GM19467 (cell line): Measurements from ENCODE around the gene SEPTIN2.
"Not testable (repeated sequence)": the region's sequence is repeated elsewhere in the genome, so short reads cannot be mapped to it uniquely, and the experiment has no call there.

Experiments used
- ATAC-seq: cut with Tn5 transposase; IDR thresholded peaks from one replicate; pipeline ENCODE4 v1.9.1; 2021; ENCODE audit warnings: mild to moderate bottlenecking, moderate library complexity; ENCODE audit not compliant: unreplicated experiment

SEPTIN2 gene

GRCh38 chr2:241286348-241287090 is 29.2 kb upstream of the SEPTIN2 start:
- ATAC-seq = no peak

GRCh38 chr2:241288324-241288888 is 27.3 kb upstream of the SEPTIN2 start:
- no peak for ATAC-seq

- ATAC-seq = no peak
These were observed 26.7 kb upstream of the SEPTIN2 start for GRCh38 chr2:241289053-241289452.

- no peak for ATAC-seq
These were observed 26.1 kb upstream of the SEPTIN2 start for GRCh38 chr2:241289597-241289996.

- ATAC-seq = no peak
These were observed 24.6 kb upstream of the SEPTIN2 start for GRCh38 chr2:241291153-241291552.

- ATAC-seq = no peak
These were observed 23.7 kb upstream of the SEPTIN2 start for GRCh38 chr2:241291977-241292376.

GRCh38 chr2:241293378-241293797 is 22.3 kb upstream of the SEPTIN2 start:
- not testable (repeated sequence) for ATAC-seq

- ATAC-seq = no peak
These were observed 20.2 kb upstream of the SEPTIN2 start for GRCh38 chr2:241295326-241296095.

GRCh38 chr2:241296767-241297166 is 19.0 kb upstream of the SEPTIN2 start:
- ATAC-seq = no peak

- ATAC-seq = no peak
These were observed 17.1 kb upstream of the SEPTIN2 start for GRCh38 chr2:241298673-241299072.

- no peak for ATAC-seq
These were observed 15.7 kb upstream of the SEPTIN2 start for GRCh38 chr2:241300000-241300399.

- no peak for ATAC-seq
These were observed 13.6 kb upstream of the SEPTIN2 start for GRCh38 chr2:241302083-241302482.

- no peak for ATAC-seq
These were observed 12.7 kb upstream of the SEPTIN2 start for GRCh38 chr2:241302759-241303651.

GRCh38 chr2:241304039-241304670 is 11.6 kb upstream of the SEPTIN2 start:
- ATAC-seq = no peak

- ATAC-seq = no peak
These were observed 8.7 kb upstream of the SEPTIN2 start for GRCh38 chr2:241307055-241307454.

- no peak for ATAC-seq
These were observed 7.5 kb upstream of the SEPTIN2 start for GRCh38 chr2:241308267-241308666.

GRCh38 chr2:241308832-241309500 is 6.8 kb upstream of the SEPTIN2 start:
- ATAC-seq = no peak

GRCh38 chr2:241309684-241310117 is 6.0 kb upstream of the SEPTIN2 start:
- peak; percentile 39 for ATAC-seq

GRCh38 chr2:241310917-241311566 is 4.7 kb upstream of the SEPTIN2 start:
- ATAC-seq = no peak
